ENCODE data around the gene FBLL1.

FBLL1 gene

DNA sequence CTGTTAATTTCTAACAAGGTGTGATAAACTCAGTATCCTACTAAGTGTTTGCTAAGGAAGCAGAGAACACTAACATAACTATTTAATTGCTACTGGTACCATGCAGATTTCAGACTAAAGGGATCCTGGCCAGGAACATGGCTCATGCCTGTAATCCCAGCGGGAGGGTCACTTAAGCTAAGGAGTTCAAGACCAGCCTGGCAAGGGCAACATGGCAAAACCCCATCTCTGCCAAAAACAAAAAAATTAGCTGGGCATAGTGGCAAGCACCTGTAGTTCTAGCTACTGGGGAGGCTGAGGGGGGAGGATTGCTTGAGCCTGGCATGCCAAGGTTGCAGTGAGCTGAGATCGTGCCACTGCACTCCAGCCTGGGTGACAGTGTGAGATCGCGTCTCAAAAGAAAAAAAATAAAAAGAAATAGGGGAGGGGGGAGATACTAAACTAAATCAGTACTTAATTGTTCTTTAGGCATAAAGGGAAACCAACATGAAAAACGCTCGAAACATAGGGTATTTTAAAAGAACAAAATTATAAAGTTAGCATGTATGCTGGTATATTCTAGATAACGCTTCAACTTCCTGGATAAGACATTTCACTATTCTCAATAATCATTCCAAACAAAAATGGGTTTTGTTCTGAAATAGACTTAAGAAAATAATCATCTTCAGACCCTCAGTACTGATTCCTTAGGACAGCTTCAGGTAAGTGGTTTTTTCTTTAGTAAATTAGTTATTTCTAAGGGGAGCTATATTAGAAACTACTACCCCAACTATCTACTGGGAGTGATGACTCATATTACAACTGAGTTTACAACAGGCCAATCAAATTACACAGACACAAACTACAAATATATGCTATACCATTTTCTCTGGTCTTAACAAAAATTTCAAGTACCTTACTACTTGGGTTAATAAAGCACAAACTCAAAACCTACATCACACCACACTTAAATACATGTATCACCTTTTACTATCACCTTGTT, 46.6 kb downstream of the FBLL1 start:
- Histone ChIP-seq H3K4me2 (ENCODE audit: low read depth, low read length, poor library complexity, severe bottlenecking) (peak overlapping the region; percentile 33), H2AFZ (ENCODE audit: low read depth, low read length, severe bottlenecking) (no peak overlapping the region), H3F3A (ENCODE audit: insufficient read depth) (peaks cover 4% of the 10 kb centered on the region; the same call in 1 of the 2 replicates), H3K9me2 (replicated peaks; ENCODE audit: insufficient read depth, low read length) (no peaks in the 10 kb centered on the region), H3K36me3 (ENCODE audit: low read length) (peaks cover 26% of the 10 kb centered on the region), H3K27ac (ENCODE audit: low read depth, low read length) (no peak overlapping the region), H3K9ac (ENCODE audit: low read length) (no peak overlapping the region), H3K27me3 (ENCODE audit: low read length) (no peaks in the 10 kb centered on the region), H3K79me2 (ENCODE audit: insufficient read depth, low read length) (peaks cover 79% of the 10 kb centered on the region), H3K9me3 (ENCODE audit: insufficient read depth, low read length) (no peaks in the 10 kb centered on the region), H4K20me1 (ENCODE audit: low read depth, low read length) (peaks cover 49% of the 10 kb centered on the region), H3K4me3 (ENCODE audit: insufficient read depth, low read length, poor library complexity, severe bottlenecking) (no peak overlapping the region)
- TF ChIP-seq EZH2phosphoT487 (conservative IDR thresholded peaks at IDR 0.05; ENCODE audit: low read length) (no peak), CTCF (IDR thresholded peaks at IDR 0.05; ENCODE audit: insufficient read depth, low read length, poor library complexity, severe bottlenecking) (no peak)

DNA sequence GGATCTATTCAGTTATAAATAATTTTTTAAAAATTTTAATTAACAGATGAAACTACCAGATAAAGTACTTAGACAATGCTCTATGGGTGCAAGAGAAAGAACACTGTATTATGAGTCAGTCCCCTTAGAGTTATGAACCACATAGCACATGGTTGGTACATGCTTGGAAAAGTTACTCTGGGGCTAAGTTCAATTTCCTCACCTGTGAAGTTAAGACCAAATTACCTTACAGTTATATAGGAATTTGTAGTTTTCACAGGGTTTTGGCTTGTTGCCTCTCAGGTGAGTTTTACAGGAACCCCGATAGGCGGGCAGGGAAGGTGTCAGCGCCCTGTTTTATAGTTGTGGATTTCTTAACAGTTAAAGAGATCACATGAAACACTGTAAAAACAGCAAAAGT, 48.9 kb downstream of the FBLL1 start:
- Histone ChIP-seq H3K4me2 (ENCODE audit: low read depth, low read length, poor library complexity, severe bottlenecking) (peak overlapping the region; percentile 95), H3K27ac (ENCODE audit: low read depth, low read length) (peak overlapping the region; percentile 83), H3K9ac (ENCODE audit: low read length) (peak overlapping the region; percentile 89), H3F3A (ENCODE audit: insufficient read depth) (no peaks in the 10 kb centered on the region), H3K9me2 (replicated peaks; ENCODE audit: insufficient read depth, low read length) (no peaks in the 10 kb centered on the region), H3K27me3 (ENCODE audit: low read length) (no peaks in the 10 kb centered on the region), H3K36me3 (ENCODE audit: low read length) (peaks cover 23% of the 10 kb centered on the region), H3K9me3 (ENCODE audit: insufficient read depth, low read length) (no peaks in the 10 kb centered on the region), H4K20me1 (ENCODE audit: low read depth, low read length) (peaks cover 36% of the 10 kb centered on the region), H3K4me3 (ENCODE audit: insufficient read depth, low read length, poor library complexity, severe bottlenecking) (peak overlapping the region; percentile 98), H2AFZ (ENCODE audit: low read depth, low read length, severe bottlenecking) (no peak overlapping the region), H3K79me2 (ENCODE audit: insufficient read depth, low read length) (peaks cover 55% of the 10 kb centered on the region)
- TF ChIP-seq CTCF (IDR thresholded peaks at IDR 0.05; ENCODE audit: insufficient read depth, low read length, poor library complexity, severe bottlenecking) (no peak), EZH2phosphoT487 (conservative IDR thresholded peaks at IDR 0.05; ENCODE audit: low read length) (no peak)

DNA sequence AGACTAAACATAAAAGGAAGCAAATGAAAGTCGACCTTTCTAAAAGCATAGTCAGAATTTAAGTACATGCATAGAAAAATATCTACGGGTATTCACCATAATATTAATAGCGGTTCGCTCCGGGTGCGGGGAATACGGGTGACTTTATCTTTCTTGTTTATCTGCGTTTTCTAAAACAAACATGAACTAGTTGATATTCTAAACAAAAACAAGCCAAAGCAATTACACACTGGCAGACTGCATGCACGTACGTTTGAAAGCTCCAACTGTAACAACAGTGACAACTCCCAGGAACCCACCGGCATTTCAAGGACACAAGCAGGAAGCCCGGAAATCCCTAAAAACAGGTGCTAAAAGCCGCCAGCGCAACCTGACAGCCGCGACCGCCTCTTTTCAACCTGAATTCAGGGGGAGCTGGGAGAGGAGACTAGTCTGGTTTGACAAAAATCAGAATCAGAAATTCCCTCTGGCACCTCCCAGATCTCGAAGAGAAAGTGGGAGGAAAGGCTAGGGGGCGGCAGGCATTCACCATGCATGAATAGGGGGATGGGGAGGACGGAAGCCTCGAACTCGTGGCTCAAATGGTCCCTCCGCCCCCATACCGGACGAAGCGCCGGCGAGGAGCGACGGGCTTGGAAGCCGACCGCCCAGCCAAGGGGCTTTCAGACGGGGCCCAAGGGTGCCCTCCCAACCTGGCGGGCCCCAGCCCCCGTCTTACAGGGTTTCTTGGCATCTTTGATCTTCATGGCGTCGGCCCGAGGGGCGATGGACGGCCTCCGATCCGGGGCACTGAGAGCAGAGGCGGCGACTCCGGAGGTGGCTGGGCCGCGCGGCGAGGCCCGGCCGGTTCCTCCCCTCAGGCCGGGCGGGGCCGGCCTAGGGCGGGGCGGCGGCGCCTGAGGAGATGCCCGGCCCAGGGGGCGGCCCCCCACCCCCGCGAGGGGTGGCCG, 49.7 kb downstream of the FBLL1 start, which contains the start of gene PANK3:
PANK3 (minus strand) TSS at position 831 of the 950 bp plus-strand sequence; CDS start at position 746, 85 bp downstream.
- peak within 1 kb of the TSS; percentile 95 for H3K4me2 ChIP-seq (ENCODE audit: low read depth, low read length, poor library complexity, severe bottlenecking)
- H3K9me2 ChIP-seq (replicated peaks; ENCODE audit: insufficient read depth, low read length): no peaks in the 10 kb centered on the region
- peak within 1 kb of the TSS; percentile 98 for H3K4me3 ChIP-seq (ENCODE audit: insufficient read depth, low read length, poor library complexity, severe bottlenecking)
- TF ChIP-seq EZH2phosphoT487 (conservative IDR thresholded peaks at IDR 0.05; ENCODE audit: low read length): no peak
- H2AFZ ChIP-seq (ENCODE audit: low read depth, low read length, severe bottlenecking): peak within 1 kb of the TSS; percentile 13
- no peaks in the 10 kb centered on the region for H3F3A ChIP-seq (ENCODE audit: insufficient read depth)
- peaks cover 36% of the 10 kb centered on the region for H4K20me1 ChIP-seq (ENCODE audit: low read depth, low read length)
- peak within 1 kb of the TSS; percentile 83 for H3K27ac ChIP-seq (ENCODE audit: low read depth, low read length)
- H3K9me3 ChIP-seq (ENCODE audit: insufficient read depth, low read length): no peaks in the 10 kb centered on the region
- no peaks in the 10 kb centered on the region for H3K27me3 ChIP-seq (ENCODE audit: low read length)
- peak within 1 kb of the TSS; percentile 89 for H3K9ac ChIP-seq (ENCODE audit: low read length)
- peaks cover 23% of the 10 kb centered on the region for H3K36me3 ChIP-seq (ENCODE audit: low read length)
- H3K79me2 ChIP-seq (ENCODE audit: insufficient read depth, low read length): peaks cover 51% of the 10 kb centered on the region
